GM19397 (cell line): Measurements from ENCODE around the gene SMG9.

Experiments used
- ATAC-seq: cut with Tn5 transposase; IDR thresholded peaks from one replicate; pipeline ENCODE4 v1.9.1; 2021; ENCODE audit warnings: mild to moderate bottlenecking, moderate library complexity; ENCODE audit not compliant: unreplicated experiment

The SMG9 gene

GRCh38 chr19:43759515-43759914 is 4.8 kb upstream of the SMG9 start:
- no peak for ATAC-seq

GRCh38 chr19:43755256-43755801 is 567 bp upstream of the SMG9 start:
- peak; percentile 21 for ATAC-seq

GRCh38 chr19:43754253-43754502 is 584 bp downstream of the SMG9 start:
- no peak for ATAC-seq

GRCh38 chr19:43752287-43752875 is 2.4 kb downstream of the SMG9 start:
- ATAC-seq: no peak

GRCh38 chr19:43751466-43752220 is 3.1 kb downstream of the SMG9 start:
- no peak for ATAC-seq

GRCh38 chr19:43749898-43750297 is 4.9 kb downstream of the SMG9 start:
- ATAC-seq: no peak

GRCh38 chr19:43749152-43749551 is 5.6 kb downstream of the SMG9 start:
- ATAC-seq: no peak

- no peak for ATAC-seq
These were observed 6.1 kb downstream of the SMG9 start for GRCh38 chr19:43748685-43749084.

GRCh38 chr19:43748205-43748594 is 6.6 kb downstream of the SMG9 start:
- no peak for ATAC-seq

- no peak for ATAC-seq
These were observed 7.1 kb downstream of the SMG9 start for GRCh38 chr19:43747557-43748204.

- no peak for ATAC-seq
These were observed 11.7 kb downstream of the SMG9 start for GRCh38 chr19:43743059-43743458.

GRCh38 chr19:43741075-43741825 is 13.5 kb downstream of the SMG9 start:
- no peak for ATAC-seq

GRCh38 chr19:43739439-43740235 is 15.1 kb downstream of the SMG9 start:
- no peak for ATAC-seq

GRCh38 chr19:43738780-43739211 is 16.0 kb downstream of the SMG9 start:
- ATAC-seq: no peak

- no peak for ATAC-seq
These were observed 18.8 kb downstream of the SMG9 start for GRCh38 chr19:43735957-43736356.

- ATAC-seq: no peak
These were observed 19.7 kb downstream of the SMG9 start for GRCh38 chr19:43735013-43735412.

GRCh38 chr19:43731846-43732245 is 22.9 kb downstream of the SMG9 start:
- no peak for ATAC-seq

- no peak for ATAC-seq
These were observed 23.4 kb downstream of the SMG9 start for GRCh38 chr19:43731346-43731745.

GRCh38 chr19:43729919-43730318 is 24.8 kb downstream of the SMG9 start:
- no peak for ATAC-seq

- ATAC-seq: no peak
These were observed 27.2 kb downstream of the SMG9 start for GRCh38 chr19:43727593-43727853.
